HG03520 (cell line): ENCODE results near the gene MYLK3.
A peak's percentile ranks its signal among the peaks of the same experiment; 100 is the strongest.
"Not testable (repeated sequence)": the region's sequence is repeated elsewhere in the genome, so short reads cannot be mapped to it uniquely, and the experiment has no call there.

Source experiments
- ATAC-seq: cut with Tn5 transposase; IDR thresholded peaks from one replicate; pipeline ENCODE4 v1.9.1; 2021; ENCODE audit warnings: mild to moderate bottlenecking, moderate library complexity; ENCODE audit not compliant: unreplicated experiment

MYLK3 gene

GRCh38 chr16:46691726-46692125 is 56.4 kb downstream of the MYLK3 start:
- no peak for ATAC-seq

GRCh38 chr16:46690281-46691178 is 57.6 kb downstream of the MYLK3 start:
- ATAC-seq, result no peak

- peak; percentile 72 for ATAC-seq
Observed at GRCh38 chr16:46689365-46690280, 58.5 kb downstream of the MYLK3 start, which contains the start of gene ORC6. Gene ORC6, plus strand, starts transcription at chr16:46689659. Its CDS starts 47 bp downstream, at chr16:46689706.

- peak; percentile 78 for ATAC-seq
Observed at GRCh38 chr16:46688654-46689364, 59.3 kb downstream of the MYLK3 start, which contains the start of gene VPS35. Gene VPS35, minus strand, starts transcription at chr16:46689178. Its CDS starts 45 bp downstream, at chr16:46689133.

- ATAC-seq, result no peak
Observed at GRCh38 chr16:46688101-46688653, 60.0 kb downstream of the MYLK3 start.

GRCh38 chr16:46687486-46687885 is 60.7 kb downstream of the MYLK3 start:
- ATAC-seq, result no peak

- ATAC-seq, result no peak
Observed at GRCh38 chr16:46686815-46687473, 61.2 kb downstream of the MYLK3 start.

GRCh38 chr16:46681867-46682266 is 66.3 kb downstream of the MYLK3 start:
- ATAC-seq, result not testable (repeated sequence)

- not testable (repeated sequence) for ATAC-seq
Observed at GRCh38 chr16:46677943-46678342, 70.2 kb downstream of the MYLK3 start.

GRCh38 chr16:46673320-46674013 is 74.7 kb downstream of the MYLK3 start:
- peak; percentile 56 for ATAC-seq

GRCh38 chr16:46662123-46662522 is 86.0 kb downstream of the MYLK3 start:
- ATAC-seq, result no peak

GRCh38 chr16:46658925-46659324 is 89.2 kb downstream of the MYLK3 start:
- peak; percentile 80 for ATAC-seq
